Stimulated activated CD8-positive, alpha-beta memory T cell treated with anti-CD3 and anti-CD28 coated beads, Interleukin-2, amount 100 ng/mL, for 48 hours (primary cell): Measurements from ENCODE around the gene KAT5.
"Not testable (repeated sequence)": the region's sequence is repeated elsewhere in the genome, so short reads cannot be mapped to it uniquely, and the experiment has no call there.

Source experiments
- DNase-seq, 2 donors: peaks; one replicate each; pipeline ENCODE4 v3.0.0-alpha.2; 2020; ENCODE audit warnings: low read depth in 2 of 2

KAT5 gene

DNA sequence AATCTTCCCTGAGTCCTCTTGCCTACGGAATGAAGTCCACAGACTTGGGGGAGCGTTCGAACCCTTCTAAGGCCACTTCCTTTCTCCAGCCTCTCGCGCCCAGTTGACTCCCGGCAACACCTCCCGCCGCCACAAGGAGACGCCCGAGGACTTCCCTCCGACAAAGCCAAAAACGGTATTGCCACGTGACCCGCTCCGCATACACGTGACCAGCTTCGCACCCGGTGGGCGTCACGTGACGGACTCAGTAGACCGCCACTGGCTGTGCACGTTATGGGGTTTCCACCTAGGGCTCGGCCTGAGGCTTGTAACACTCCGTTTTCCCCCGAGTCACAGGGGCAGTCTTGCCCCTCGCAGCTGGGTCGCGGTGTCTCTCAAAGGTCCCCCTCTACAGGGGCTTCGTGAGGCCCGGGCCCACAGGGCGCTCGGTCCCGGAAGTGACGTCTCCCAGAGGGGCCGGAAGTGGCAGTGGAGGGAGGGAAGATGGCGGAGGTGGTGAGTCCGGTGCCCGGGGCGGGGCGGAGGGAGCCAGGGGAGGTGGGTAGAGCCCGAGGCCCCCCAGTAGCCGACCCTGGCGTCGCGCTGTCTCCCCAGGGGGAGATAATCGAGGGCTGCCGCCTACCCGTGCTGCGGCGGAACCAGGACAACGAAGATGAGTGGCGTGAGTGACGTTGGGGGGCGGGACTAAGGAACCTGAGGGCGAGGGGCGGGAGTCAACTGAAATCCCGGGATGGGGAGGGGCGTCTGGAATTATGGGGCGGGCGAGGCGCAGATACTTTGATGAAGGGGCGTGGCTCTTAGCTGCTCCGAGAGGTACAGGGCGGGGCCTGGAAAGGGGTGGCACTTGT lies at the start of gene KAT5:
KAT5 (plus strand) TSS at position 468 of the 848 bp plus-strand sequence; CDS start at position 484, 16 bp downstream.
- peak; percentile 96 to 98 for DNase-seq

DNA sequence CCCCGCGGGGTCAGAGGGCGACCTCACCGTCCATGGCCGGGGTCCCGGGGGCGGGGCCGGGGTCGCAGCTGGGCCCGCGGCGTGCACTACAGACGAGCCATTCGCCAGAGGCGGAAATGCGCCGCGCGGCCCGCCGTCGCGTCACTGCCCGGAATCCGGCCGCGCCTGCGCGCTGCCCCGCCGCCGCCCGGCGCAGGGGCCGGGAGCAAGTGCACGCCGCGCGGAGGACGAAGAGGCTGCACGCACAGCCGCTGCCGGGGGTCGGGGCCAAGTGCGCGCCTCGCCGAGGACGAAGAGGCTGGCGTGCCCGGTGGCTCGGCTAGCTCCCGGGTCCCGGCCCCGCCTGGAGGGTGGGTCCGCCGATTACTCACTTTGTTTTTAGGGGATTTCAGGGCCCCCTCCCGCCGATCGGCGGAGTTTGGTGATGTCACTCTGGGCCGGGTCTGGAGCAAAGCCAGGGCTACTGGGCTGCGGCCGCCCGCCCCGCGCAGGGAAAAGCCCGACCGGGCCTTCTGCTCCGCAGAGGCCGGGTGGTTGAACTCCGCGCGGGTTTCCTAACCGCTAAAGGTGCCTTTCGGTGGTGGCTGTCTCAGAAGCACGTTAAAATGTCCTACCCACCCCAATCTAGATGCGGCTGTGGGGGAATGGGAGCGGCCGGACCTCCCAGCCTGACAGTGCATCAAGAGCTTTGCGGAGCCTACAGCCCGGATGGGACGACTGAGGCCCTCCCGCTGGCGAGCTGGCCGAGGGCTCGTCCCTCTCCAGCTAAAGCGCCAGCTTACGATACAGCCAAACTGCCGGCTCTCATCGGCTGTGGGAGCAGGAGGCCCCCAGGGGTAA lies 49.0 kb upstream of the KAT5 start, which contains the start of gene RELA:
RELA (minus strand) TSS at position 118 of the 840 bp plus-strand sequence; CDS start at position 34, 84 bp downstream.
- DNase-seq, result peak; percentile 88

DNA sequence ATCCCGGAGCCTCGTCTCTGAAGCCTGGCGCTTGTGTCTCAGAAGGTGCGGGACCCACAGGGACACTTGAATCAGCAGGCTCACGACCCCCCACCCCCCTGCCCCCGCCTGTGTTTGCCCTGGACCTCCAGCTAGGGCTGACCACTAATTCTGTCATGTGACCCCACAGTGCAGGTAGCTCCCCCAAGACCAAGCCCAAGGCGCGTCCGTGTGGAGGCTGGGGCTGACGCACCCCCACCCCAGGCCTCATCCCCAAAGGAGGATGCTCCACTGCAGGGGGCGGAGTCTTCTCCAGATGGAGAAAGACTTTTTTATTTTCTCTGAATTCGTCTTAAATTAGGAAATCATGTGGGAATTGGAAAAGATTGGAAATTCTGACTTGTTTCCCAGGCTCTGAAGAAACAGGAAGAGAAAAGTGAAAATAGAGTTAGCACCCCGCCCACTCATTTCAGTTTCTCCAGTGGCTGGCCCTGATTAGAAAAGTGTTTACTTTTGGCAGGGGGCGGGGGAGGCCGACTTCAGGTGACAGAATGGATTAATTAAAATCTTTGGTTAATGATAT lies 48.3 kb upstream of the KAT5 start:
- DNase-seq, result peak in 1 of 2 donors; percentile 46

DNA sequence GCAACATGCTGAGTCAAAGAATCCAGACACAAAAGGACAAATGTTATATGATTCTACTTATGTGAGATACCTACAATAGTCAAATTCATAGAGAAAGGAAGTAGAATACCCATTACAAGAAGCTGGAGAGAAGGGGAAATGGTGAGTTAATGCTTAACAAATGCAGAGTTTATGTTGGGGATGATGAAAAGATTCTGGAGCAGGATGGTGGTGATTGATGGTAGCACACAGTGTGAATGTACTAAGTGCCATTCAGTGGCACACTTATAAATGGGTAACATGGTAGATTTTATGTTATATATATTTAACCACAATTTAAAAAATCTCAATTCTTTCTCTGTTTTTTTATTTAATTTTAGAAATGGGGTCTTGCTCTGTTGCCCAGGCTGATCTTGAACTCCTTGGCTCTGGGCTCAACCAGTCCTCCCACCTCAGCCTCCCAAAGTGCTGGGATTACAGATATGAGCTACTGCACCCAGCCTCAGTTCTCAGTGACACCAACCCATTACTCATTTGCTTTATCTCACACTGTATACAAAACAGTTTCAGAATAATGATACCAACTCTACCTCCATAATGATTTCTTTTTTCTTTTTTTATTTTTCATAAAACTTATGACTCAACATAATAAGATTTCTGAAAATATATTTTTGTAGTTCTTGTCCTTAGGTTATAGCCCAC lies 39.7 kb upstream of the KAT5 start:
- DNase-seq, result no peak

DNA sequence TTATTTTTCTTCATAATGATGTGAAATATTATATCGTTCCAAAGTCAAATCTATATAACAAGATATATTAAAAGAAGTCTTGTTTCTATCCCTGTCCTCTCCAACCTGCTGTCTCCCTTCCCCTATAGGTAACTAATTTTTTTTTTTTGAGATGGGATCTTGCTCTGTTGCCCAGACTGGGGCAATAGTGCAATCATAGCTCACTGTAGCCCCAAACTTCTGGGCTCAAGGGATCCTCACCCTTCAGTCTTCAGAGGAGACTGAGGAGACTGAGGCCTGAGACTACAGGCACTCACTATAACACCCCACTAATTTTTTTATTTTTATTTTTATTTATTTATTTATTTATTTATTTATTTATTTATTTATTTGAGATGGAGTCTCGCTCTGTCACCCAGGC lies 39.1 kb upstream of the KAT5 start:
- no peak for DNase-seq

DNA sequence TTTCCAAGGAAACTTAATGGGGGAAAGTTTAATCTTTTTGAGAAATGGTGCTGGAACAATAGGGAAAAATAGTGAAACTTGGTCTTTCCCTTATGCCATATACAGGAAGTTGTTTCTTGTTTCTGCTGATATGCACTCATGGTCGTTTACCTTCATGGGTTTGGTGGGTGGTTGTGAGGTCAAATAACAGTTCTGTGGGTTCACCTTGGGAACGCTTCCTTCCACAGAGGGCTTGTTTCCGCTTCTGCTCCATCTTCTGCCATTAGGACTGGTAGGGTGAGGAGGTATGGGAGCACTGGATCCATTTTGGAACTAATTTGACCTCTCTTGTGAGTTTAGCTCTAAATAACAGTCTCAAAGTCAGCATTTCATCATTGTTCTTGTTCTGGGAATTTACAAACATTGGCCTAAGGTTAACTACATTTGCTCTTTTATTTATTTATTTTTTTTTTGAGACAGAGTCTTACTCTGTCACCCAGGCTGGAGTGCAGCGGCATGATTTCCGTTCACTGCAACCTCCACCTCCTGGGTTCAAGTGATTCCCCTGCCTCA lies 31.8 kb upstream of the KAT5 start:
- no peak for DNase-seq

DNA sequence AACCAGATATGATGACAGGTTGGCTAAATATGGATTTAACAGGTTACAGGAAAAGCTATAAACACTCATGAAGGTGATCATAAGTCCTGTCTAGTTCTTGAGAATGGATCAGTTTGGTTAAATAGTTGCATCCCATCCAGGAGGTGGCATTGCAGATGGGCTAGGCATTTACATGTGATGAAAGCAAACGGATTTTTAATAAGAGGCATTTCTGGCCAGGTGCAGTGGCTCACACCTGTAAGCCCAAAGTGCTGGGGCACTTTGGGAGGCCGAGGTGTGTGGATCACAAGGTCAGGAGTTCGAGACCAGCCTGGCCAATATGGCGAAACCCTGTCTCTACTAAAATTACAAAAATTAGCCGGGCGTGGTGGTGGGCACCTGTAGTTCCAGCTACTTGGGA lies 28.6 kb upstream of the KAT5 start:
- DNase-seq, result not testable (repeated sequence)

DNA sequence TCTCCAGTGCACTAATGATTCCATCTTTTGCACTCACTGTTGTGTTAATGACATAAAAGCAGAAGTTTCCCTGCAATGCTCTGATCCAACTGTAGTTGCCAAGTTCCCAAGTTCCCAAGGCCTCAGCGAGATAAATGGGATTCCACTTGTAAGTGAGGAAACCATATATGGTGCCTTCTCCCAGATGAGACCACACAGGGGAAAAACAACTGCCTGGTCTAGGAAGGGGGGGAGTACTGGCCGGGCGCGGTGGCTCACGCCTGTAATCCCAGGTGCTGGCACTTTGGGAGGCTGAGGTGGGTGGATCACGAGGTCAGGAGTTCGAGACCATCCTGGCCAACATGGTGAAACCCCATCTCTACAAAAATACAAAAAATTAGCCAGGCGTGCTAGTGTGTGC lies 26.1 kb upstream of the KAT5 start:
- no peak for DNase-seq

DNA sequence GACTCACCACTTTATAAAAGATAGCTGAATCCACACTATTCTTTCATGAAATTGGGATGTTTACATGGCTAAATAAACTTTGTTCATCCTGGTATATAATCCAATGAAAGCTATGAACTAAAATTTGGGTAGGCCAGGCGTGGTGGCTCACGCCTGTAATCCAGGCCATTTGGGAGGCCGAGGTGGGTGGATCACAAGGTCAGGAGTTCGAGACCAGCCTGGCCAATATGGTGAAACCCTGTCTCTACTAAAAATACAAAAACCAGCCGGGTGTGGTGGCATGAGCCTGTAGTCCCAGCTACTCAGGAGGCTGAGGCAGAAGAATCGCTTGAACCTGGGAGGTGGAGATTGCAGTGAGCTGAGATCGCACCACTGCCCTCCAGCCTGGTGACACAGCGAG lies 20.2 kb upstream of the KAT5 start:
- DNase-seq, result not testable (repeated sequence)

DNA sequence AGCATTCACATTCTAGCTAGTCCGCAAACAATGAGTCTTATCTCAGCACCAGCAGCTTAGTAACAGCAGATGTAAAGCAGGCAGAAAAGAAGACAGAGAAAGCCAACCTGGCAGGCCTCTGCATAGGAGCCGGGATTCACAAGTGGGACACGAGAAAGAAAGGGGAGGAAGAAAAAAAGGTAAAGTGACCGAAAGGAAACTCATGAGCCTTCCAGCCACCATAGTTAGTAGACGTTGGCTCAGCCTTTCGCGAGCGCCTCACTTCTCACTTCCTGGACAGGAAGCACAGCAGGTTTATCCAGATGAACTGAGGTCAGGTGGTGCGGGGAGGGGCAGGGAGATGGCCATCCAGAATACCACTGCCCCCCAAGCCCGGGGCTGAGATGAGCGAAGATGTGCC lies 19.7 kb upstream of the KAT5 start:
- DNase-seq, result no peak

DNA sequence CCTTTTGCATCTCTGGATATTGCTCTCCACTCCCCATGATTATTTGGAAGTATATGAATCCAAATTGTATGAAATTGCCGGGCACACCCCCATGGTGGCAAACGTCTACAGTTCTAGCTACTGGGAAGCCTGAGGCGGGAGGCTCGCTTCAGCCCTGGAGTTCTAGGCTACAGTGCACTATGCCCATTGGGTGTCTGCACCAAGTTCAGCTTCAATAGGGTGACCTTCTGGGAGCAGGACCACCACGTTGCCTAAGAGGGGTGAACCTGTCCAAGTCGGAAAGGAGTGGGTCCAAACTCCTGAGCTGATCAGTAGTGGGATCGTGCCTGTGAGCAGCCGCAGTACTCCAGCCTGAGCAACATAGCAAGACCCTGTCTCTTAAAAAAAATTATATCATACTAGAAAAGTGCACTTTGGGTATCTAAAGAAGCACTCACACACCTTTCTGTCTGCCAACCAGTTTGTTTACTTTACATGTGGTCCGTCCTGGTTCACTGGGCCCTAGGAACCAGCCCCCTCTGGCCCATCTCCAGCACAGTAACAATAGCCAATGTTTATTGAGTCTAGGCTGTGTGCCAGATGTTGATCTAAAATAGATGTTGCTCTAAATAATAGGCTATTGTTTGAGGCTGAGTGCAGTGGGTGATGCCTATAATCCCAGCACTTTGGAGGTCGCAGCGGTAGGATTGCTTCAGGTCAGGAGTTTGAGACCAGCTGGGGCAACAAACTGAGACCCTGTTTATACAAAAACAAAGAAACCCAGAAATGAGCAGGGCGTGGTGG lies 16.4 kb upstream of the KAT5 start:
- no peak for DNase-seq

DNA sequence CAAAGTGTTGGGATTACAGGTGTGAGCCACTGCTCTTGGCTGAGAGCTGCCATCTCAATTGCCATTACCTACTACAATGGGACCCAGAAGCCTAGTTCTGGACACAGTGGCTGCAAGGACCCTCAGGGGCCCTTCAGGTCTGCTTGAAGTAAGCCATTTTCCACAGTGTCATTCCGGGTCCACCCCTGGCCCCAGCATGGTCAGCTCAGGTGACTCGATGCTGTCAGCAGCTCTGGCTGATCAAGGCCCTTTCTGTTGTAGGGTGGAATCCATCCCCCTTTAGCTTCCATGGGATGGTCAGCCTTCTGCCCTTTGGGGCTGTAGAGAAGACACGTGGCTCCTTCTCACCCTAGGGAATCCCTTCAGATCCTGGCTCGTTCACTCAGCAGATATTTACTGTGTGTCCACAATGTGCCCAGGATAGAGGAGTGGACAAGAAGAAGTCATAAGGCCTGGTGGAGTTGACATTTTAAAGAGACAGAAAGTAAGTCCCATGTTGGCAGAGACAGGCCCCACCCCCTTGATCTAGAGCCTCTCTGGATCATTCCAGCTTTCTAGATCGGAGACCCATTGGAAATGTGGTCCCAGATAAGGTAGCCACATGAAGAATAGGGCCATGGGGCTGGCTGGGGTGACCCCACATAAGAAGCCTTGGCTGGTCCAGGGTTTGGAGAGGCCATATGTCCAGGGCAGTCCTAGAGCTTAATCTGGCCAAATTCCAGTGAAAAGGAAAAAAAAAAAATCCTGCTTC lies 15.1 kb upstream of the KAT5 start:
- DNase-seq, result no peak

DNA sequence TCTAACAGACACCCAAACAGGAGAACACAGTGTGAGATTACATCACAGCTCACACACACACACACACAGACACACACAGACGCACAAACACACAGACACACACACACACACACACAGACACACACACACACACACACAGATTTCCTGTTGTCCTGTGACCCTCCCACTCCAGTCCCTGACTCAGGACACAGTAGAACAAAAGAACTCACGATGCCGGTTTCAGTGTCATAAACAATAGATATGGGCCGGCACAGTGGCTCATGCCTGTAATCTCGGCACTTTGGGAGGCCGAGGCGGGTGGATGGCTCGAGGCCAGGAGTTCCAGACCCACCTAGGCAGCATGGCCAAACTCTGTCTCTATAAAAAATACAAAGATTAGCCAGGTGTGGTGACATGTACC lies 13.8 kb upstream of the KAT5 start:
- no peak for DNase-seq

DNA sequence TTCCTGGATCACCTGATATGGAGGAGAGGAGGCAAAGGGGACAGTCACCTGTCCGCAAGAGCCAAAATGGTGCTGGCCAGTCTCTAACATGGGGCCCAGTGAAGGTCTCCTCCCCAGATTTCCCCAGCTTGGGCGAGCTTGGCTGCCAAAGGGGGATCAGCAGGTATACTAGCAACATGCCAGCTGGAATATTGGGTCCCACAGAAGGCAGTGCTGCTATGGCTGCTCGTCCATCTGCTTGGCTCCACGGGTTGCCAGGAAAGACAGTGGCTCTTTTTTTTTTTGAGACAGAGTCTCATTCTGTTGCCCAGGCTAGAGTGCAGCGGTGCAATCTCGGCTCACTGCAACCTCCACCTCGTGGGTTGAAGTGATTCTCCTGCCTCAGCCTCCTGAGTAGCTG lies 12.7 kb upstream of the KAT5 start:
- no peak for DNase-seq

DNA sequence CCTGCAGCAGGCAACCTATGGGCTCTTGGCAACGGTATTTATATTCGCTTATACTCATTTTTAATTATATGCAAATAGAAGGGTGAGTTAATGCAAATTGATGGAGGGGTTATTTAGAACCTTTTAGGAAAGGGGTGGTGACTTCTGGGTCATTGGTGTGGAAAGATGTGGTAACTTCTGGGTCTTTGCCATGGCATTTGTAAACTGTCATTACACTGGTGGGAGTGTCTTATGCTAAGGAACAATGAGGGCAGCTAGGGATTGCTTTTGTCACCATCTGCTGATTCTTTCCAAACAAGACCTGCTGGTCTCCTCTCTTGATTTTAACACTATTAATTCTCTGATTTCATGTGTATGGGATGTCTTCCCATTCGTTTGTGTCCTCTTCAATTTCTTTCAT lies 11.7 kb upstream of the KAT5 start:
- no peak for DNase-seq

DNA sequence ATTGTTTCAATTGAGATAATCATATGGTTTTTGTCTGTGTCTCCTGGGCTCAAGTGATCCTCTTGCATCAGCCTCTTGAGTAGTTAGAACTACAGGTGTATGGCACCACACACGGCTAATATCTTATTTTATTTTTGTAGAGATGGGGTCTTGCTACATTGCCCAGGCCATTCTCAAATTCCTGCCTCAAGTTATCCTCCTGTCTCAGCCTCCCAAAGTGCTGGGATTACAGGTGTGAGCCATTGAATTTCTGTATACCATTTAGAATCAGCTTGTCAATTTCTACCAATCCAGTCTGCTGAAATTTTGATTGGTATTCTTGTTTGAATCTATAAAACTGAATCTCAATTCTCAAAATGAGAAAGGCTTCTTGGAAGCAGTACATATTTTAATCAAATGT lies 10.4 kb upstream of the KAT5 start:
- no peak for DNase-seq

DNA sequence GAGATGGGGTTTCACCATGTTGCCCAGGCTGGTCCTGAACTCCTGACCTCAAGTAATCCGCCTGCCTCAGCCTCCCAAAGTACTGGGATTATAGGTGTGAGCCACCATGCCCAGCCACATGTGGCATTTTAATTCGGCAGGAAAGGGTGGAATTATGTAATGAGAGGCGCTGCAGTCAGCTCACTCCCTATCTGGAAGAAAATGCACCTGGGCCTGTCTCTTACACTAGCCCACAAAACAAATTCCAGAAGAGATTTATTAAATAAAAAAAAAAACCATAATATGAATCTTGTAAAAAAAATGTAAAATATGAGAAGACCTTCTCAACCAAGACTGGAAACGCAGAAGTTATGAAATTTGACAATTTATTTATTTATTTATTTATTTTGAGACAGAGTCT lies 8.2 kb upstream of the KAT5 start:
- DNase-seq, result no peak

DNA sequence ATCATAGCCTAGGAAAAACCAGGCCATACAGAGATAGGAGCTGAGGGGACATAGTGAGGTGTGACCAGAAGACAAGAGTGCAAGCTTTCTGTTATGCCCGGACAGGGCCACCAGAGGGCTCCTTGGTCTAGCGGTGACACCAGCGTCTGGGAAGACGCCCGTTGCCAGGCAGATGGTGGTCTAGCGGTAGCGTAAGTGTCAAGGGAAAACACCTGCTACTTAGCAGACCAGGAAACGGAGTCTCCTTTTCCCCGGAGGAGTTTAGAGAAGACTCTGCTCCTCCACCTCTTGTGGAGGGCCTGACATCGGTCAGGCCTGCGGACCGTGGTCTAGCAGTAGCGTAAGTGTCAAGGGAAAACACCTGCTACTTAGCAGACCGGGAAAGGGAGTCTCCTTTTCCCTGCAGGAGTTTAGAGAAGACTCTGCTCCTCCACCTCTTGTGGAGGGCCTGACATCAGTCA lies 5.7 kb upstream of the KAT5 start:
- peak; percentile 64 to 71 for DNase-seq

DNA sequence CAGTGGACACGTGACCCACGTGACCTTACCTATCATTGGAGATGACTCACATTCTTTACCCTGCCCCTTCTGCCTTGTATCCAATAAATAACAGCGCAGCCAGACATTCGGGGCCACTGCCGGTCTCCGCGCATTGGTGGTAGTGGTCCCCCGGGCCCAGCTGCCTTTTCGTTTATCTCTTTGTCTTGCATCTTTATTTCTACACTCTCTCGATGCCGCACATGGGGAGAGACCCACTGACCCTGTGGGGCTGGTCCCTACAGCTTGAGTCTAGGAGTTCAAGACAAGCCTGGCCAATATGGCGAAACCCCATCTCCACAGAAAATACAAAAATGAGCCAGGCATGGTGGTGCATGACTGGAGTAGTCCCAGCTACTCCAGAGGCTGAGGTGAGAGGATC lies 5.0 kb upstream of the KAT5 start:
- not testable (repeated sequence) for DNase-seq

DNA sequence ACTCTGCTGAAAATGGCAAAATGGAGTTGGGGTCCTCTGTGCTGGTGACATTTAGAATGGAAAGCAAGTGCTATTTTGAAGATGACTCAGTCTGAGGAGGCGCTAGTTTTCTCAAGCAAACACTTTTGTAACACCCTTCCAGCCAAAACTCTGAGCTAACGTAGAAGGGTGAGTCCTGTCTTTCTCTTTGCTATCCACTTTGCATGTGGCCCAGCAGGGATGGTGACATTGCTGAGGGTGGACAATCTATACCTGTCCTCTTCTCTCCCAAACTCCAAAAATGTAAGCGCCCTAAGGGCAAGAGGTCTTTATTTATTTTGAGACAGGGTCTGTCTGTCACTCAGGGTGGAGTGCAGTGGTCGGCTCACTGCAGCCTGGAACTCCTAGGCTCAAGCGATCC lies 3.6 kb upstream of the KAT5 start:
- no peak for DNase-seq
